Activated CD8-positive, alpha-beta T cell treated with anti-CD3 and anti-CD28 coated beads for 36 hours (primary cell): ENCODE data around the gene NKAIN1. TPM values are rescaled to one million over a fixed set of nuclear protein-coding genes. Genes with fewer than 3 reads are reported as not detected.

Experiments used
- ATAC-seq: fragments of 200-7000 bp; cut with Tn5 transposase; one replicate; pipeline ENCODE4 v1.10.0; 2021; ENCODE audit warnings: mild to moderate bottlenecking, moderate library complexity
- CTCF ChIA-PET: fragments of 350-600 bp; sonication (Branson Sonifier 250); formaldehyde crosslinking; loops from one replicate; lab custom pipeline; 2021; ENCODE audit warnings: antibody characterized with exemption; lab: Charles Lee
- POLR2A ChIA-PET: fragments of 350-600 bp; sonication (Branson Sonifier 250); formaldehyde crosslinking; loops from one replicate; lab custom pipeline; 2021; ENCODE audit warnings: antibody characterized with exemption; lab: Charles Lee
- DNase-seq: peaks from one replicate; pipeline ENCODE4 v3.0.0-alpha.2; 2020
- H3K27ac Mint-ChIP-seq: one replicate; pipeline ENCODE4 v1.8.0; 2021; ENCODE audit warnings: mild to moderate bottlenecking, mixed read lengths
- H3K27me3 Mint-ChIP-seq: one replicate; pipeline ENCODE4 v1.8.0; 2021; ENCODE audit warnings: mixed read lengths
- H3K36me3 Mint-ChIP-seq: one replicate; pipeline ENCODE4 v1.8.0; 2021; ENCODE audit warnings: low read depth, mixed read lengths
- H3K4me1 Mint-ChIP-seq: one replicate; pipeline ENCODE4 v1.8.0; 2021; ENCODE audit warnings: low read depth, mixed read lengths
- H3K4me3 Mint-ChIP-seq: one replicate; pipeline ENCODE4 v1.8.0; 2021; ENCODE audit warnings: mild to moderate bottlenecking, moderate library complexity, mixed read lengths
- H3K9me3 Mint-ChIP-seq: one replicate; pipeline ENCODE4 v1.8.0; 2021; ENCODE audit warnings: mixed read lengths
- intact Hi-C: fragments of 100-400 bp; cut with micrococcal nuclease; formaldehyde crosslinking; loops from one replicate; pipeline ENCODE4 v1.10.0; 2022
- total RNA-seq, 2 experiments: library from RNA; stranded (reverse); gene quantifications; one replicate each; pipeline ENCODE4 v1.2.3, GENCODE V29; 2021
- TF ChIP-seq, protein P1 (sequence below): fragments of 200-600 bp; IDR thresholded peaks from one replicate; pipeline ENCODE4 v1.8.0; 2022; ENCODE audit warnings: antibody characterized with exemption, mild to moderate bottlenecking

The NKAIN1 gene
- total RNA-seq, 2 experiments from 2014 or later: not detected

DNA sequence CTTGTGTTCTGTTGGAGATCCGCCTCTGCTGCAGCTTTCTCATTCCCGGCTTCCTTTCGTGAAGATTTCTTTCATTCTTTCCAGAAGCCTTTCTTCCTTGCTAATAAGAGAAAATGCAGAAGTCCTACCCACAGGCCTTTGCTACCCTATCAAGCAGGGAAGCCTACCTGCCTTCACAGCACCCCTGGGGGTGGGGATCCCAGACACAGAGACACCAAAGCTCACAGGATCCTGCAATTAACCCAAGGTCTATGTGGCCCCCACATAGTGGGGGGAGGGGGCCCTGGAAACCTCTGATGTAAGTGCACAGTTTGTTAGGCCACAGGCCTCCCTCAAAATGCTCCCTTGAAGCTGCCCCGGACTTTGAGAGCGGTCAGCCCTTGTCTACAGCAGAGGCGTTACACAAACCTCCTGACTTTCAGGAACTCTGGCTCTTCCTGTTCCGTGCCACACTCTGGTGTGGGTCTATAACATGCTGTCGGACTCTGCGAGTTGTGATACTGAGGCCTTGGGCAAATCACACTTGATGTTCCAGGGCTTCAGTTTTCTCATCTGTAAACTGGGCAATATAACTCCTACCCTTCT lies 31.2 kb downstream of the NKAIN1 start:
- TF ChIP-seq, protein P1, sequence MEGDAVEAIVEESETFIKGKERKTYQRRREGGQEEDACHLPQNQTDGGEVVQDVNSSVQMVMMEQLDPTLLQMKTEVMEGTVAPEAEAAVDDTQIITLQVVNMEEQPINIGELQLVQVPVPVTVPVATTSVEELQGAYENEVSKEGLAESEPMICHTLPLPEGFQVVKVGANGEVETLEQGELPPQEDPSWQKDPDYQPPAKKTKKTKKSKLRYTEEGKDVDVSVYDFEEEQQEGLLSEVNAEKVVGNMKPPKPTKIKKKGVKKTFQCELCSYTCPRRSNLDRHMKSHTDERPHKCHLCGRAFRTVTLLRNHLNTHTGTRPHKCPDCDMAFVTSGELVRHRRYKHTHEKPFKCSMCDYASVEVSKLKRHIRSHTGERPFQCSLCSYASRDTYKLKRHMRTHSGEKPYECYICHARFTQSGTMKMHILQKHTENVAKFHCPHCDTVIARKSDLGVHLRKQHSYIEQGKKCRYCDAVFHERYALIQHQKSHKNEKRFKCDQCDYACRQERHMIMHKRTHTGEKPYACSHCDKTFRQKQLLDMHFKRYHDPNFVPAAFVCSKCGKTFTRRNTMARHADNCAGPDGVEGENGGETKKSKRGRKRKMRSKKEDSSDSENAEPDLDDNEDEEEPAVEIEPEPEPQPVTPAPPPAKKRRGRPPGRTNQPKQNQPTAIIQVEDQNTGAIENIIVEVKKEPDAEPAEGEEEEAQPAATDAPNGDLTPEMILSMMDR: no peak
- Mint-ChIP-seq H3K27ac (no peak overlapping the region), H3K4me1 (no peaks in the 10 kb centered on the region), H3K9me3 (peaks cover 6% of the 10 kb centered on the region), H3K27me3 (peaks cover 2% of the 10 kb centered on the region), H3K4me3 (no peak overlapping the region), H3K36me3 (no peaks in the 10 kb centered on the region)
- ATAC-seq (no peak), DNase-seq (no peak)
- POLR2A ChIA-PET: no interaction called here
- CTCF ChIA-PET: no interaction called here
- intact Hi-C loops: no loop called here

DNA sequence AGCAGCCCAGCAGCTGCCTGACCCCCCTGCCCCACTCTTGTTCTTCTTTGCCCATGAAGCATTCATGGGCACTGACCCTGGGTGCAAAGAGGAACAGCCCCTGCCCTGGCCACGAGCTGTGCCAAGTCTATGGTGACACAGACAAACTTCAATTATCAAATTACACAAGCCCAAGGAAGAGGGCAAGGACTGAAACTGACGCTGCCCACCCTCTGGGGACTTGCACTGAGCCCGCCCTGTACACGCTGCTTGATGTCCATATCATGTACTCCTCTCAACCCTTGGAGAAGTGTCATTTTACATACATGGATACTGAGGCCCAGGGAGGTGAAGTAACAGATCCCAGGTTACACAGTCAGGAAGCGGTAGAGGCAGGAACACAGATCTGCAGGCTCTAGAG lies 32.1 kb downstream of the NKAIN1 start:
- POLR2A ChIA-PET: no interaction called here
- no peak for ATAC-seq
- Mint-ChIP-seq H3K4me1 (no peaks in the 10 kb centered on the region), H3K27me3 (no peaks in the 10 kb centered on the region), H3K9me3 (peaks cover 6% of the 10 kb centered on the region), H3K27ac (no peak overlapping the region), H3K36me3 (no peaks in the 10 kb centered on the region), H3K4me3 (no peak overlapping the region)
- TF ChIP-seq, protein P1: no peak
- DNase-seq: no peak
- intact Hi-C loops: no loop called here
- CTCF ChIA-PET: no interaction called here

DNA sequence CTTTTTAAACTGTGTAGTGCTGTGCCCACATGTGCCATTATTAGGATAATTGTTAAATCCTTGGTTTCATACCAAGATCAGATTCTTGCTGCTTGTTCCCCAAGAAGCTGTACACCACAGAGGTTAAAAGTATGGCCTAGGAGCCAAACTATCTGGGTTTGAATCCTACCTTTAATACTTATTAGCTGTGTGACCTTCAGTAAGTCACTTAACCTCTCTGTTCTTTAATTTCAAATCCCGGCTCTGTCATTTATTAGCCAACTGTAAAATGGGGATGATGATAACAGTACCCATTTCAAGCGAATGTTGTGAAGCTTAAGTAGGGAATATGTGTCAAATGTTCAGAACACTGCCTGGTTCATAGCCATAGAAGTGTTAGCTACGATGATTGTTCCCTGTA lies 32.6 kb downstream of the NKAIN1 start:
- TF ChIP-seq, protein P1: no peak
- ATAC-seq: no peak
- Mint-ChIP-seq H3K4me3 (no peak overlapping the region), H3K27me3 (no peaks in the 10 kb centered on the region), H3K4me1 (no peaks in the 10 kb centered on the region), H3K27ac (no peak overlapping the region), H3K36me3 (no peaks in the 10 kb centered on the region), H3K9me3 (peaks cover 5% of the 10 kb centered on the region)
- intact Hi-C loops: no loop called here
- no peak for DNase-seq
- ChIA-PET CTCF (interaction anchor here (1.3 kb wide), 1 partner anchor 22 kb away, joined by 3 read pairs; no protein-coding TSS in a partner anchor), POLR2A (no interaction called here)

DNA sequence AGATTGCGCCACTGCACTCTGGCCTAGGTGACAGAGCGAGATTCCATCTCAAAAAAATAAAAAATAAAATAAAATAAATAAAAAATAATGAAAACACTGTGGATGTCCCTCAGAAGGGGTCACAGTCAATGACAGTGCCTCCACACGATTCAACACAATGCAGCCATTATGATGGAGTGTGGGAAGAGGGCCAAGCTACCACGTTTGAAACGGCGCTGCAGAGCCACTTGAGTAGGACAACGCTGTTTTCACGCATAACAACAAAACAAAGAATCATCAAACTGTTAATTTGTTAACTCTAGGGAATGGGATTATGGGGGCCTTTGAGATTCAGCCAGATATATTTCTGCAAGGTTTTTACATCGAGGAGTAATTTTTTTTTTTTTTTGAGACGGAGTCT lies 36.5 kb downstream of the NKAIN1 start:
- no peak overlapping the region for H3K27ac Mint-ChIP-seq

DNA sequence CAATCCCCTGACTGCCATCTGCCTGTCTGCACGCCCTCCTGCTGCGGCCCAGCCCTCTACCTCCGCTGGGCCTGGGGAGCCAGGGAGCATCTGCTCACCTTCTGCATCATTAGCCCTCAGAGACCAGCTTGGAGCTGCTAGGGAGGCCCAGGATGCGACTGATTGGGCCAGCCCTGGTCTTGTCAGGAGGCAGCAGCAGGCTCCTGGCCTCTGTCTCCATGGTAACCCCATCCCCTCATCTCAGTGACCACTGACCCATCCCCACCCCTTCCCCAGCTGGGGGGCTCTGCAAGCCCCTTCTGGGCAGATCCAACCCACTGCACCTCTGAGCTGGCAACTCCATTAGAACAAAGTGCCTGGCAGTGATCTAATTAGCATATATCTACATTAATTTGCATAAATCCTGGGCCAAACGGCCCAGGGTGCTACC lies 37.7 kb downstream of the NKAIN1 start:
- no peak overlapping the region for H3K27ac Mint-ChIP-seq
- TF ChIP-seq, protein P1: no peak
- no peak for ATAC-seq
- H3K4me1 Mint-ChIP-seq: no peaks in the 10 kb centered on the region
- ChIA-PET POLR2A (no interaction called here), CTCF (no interaction called here)
- peaks cover 1% of the 10 kb centered on the region for H3K27me3 Mint-ChIP-seq
- intact Hi-C loops: no loop called here
- H3K36me3 Mint-ChIP-seq: no peaks in the 10 kb centered on the region
- H3K9me3 Mint-ChIP-seq: no peaks in the 10 kb centered on the region
- H3K4me3 Mint-ChIP-seq: no peak overlapping the region
- no peak for DNase-seq

More for the DNA sequence above, 36.5 kb downstream of the NKAIN1 start:
- Mint-ChIP-seq H3K4me3 (no peak overlapping the region), H3K36me3 (no peaks in the 10 kb centered on the region), H3K4me1 (no peaks in the 10 kb centered on the region), H3K9me3 (no peaks in the 10 kb centered on the region), H3K27me3 (peaks cover 1% of the 10 kb centered on the region)
- ChIA-PET POLR2A (no interaction called here), CTCF (no interaction called here)
- intact Hi-C loops: no loop called here
- TF ChIP-seq, protein P1: no peak
- ATAC-seq (no peak), DNase-seq (no peak)
